Measurements from ENCODE around the gene MAP2K7.

The MAP2K7 gene

GRCh38 chr19:7862413-7862951 lies 41.2 kb upstream of the MAP2K7 start:
- peaks cover 89% of the 10 kb centered on the region for H3K27me3 Mint-ChIP-seq (ENCODE audit: low read depth, poor library complexity)

DNA sequence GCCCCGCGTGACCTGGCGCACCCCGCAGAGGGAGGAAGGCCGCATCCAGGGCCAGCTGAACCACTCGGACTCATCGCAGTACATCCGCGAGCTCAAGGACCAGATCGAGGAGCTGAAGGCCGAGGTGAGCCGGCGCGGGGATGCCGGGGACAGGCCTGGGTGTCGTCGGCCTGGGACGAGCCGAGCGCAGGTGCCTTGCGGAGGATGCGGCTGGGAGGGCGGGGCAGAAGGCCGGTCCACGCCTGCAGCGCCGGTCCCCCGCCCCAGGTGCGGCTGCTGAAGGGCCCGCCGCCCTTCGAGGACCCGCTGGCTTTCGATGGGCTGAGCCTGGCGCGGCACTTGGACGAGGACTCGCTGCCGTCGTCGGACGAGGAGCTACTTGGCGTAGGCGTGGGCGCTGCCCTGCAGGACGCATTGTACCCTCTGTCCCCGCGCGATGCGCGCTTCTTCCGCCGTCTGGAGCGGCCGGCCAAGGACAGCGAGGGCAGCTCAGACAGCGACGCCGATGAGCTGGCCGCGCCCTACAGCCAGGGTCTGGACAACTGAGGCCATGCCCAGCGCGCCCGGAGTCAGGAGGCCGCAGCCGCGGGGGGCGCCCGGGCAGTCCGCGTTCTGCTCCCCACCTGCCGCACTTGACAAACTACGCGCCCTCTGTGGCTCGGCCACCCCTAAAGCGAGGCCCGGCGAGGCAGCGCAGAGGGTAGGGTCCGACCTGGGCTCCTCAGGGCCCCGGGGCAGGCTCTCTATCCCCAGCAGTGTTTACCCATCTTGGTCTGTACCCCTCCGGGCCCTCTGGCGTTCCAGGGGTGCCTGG lies 40.3 kb upstream of the MAP2K7 start:
- H3K4me3 Mint-ChIP-seq, result peak overlapping the region; percentile 25

More at GRCh38 chr19:7862413-7862951, 41.2 kb upstream of the MAP2K7 start:
- no peaks in the 10 kb centered on the region for H3K9me3 Mint-ChIP-seq
- DNase-seq, result peak; percentile 99
- H3K36me3 Mint-ChIP-seq (ENCODE audit: low read depth), result no peaks in the 10 kb centered on the region
- TF ChIP-seq CTCF (IDR thresholded peaks at IDR 0.05), result no peak
- H3K4me1 Mint-ChIP-seq, result peaks cover 16% of the 10 kb centered on the region
- H3K27ac Mint-ChIP-seq, result no peak overlapping the region
- peak overlapping the region; percentile 78 for H3K4me3 Mint-ChIP-seq

DNA sequence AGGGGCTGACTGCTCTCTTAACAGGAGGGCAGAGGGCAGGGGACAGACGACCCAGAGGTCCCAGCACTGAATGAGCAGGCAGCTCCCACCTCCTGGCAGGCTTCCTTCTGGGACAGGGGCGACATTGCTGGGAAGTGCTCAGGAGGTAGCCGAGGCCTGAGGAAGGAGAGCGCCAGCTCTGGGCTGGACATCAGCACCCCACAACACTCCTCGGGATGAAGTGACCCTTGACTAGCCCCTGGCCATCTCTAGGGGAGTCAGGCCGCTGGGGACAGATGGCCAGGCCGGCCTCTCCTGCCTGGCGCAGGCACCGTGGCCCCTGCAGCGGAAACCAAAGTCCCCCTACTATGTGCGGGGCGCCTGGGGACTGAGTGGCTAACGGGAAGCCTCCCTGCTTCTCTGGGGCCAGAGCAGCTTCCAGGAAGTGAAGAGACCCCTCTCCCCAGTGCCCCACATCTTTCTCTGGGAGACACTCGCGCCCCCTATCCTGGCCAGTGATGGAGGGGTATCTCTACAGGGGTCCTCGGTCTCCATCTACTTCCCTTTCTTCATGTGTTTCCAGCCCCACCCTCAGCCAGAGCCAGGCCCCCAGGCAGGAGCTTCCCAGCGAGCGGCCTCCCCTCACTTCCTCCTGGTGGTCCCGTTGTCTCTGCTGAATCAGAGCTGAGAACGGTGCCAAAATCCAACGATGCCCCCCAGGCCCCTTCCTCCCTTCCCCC lies 39.5 kb upstream of the MAP2K7 start:
- Mint-ChIP-seq H3K9me3 (no peaks in the 10 kb centered on the region), H3K27ac (no peak overlapping the region), H3K27me3 (ENCODE audit: low read depth, poor library complexity) (peaks cover 85% of the 10 kb centered on the region), H3K4me1 (peaks cover 10% of the 10 kb centered on the region), H3K36me3 (ENCODE audit: low read depth) (no peaks in the 10 kb centered on the region), H3K4me3 (no peak overlapping the region)
- DNase-seq, result no peak
- TF ChIP-seq CTCF (IDR thresholded peaks at IDR 0.05), result no peak

More for the DNA sequence above, 40.3 kb upstream of the MAP2K7 start:
- peaks cover 86% of the 10 kb centered on the region for H3K27me3 Mint-ChIP-seq (ENCODE audit: low read depth, poor library complexity)
- TF ChIP-seq CTCF (IDR thresholded peaks at IDR 0.05), result no peak
- H3K9me3 Mint-ChIP-seq, result no peaks in the 10 kb centered on the region
- no peak overlapping the region for H3K27ac Mint-ChIP-seq
- peaks cover 13% of the 10 kb centered on the region for H3K4me1 Mint-ChIP-seq
- DNase-seq, result peak; percentile 57
- H3K36me3 Mint-ChIP-seq (ENCODE audit: low read depth), result no peaks in the 10 kb centered on the region

GRCh38 chr19:7864690-7865074 lies 39.0 kb upstream of the MAP2K7 start:
- Mint-ChIP-seq H3K9me3 (no peaks in the 10 kb centered on the region), H3K36me3 (ENCODE audit: low read depth) (no peaks in the 10 kb centered on the region), H3K4me1 (peaks cover 10% of the 10 kb centered on the region), H3K4me3 (no peak overlapping the region), H3K27me3 (ENCODE audit: low read depth, poor library complexity) (peaks cover 82% of the 10 kb centered on the region), H3K27ac (no peak overlapping the region)
- no peak for DNase-seq
- no peak for TF ChIP-seq CTCF (IDR thresholded peaks at IDR 0.05)

GRCh38 chr19:7865262-7865911 lies 38.3 kb upstream of the MAP2K7 start:
- Mint-ChIP-seq H3K4me1 (peaks cover 10% of the 10 kb centered on the region), H3K36me3 (ENCODE audit: low read depth) (no peaks in the 10 kb centered on the region), H3K4me3 (no peak overlapping the region), H3K27me3 (ENCODE audit: low read depth, poor library complexity) (peaks cover 76% of the 10 kb centered on the region), H3K27ac (no peak overlapping the region), H3K9me3 (no peaks in the 10 kb centered on the region)
- DNase-seq, result no peak
- TF ChIP-seq CTCF (IDR thresholded peaks at IDR 0.05), result no peak

Measured in nephron progenitor cell (in vitro differentiated cells).